Liver (tissue), 3 donors: ENCODE results near the gene NUTM2F.
"Not testable (repeated sequence)": the region's sequence is repeated elsewhere in the genome, so short reads cannot be mapped to it uniquely, and the experiment has no call there.

Source experiments
- EGR1 ChIP-seq, 2 donors: IDR thresholded peaks; 2 replicates each; pipeline ENCODE4 v1.6.1; 2016 to 2018; ENCODE audit warnings: antibody characterized with exemption in 2 of 2, low read depth in 2 of 2
- FOXA1 ChIP-seq: IDR thresholded peaks from 2 replicates; pipeline ENCODE4 v1.6.1; 2016; ENCODE audit warnings: antibody characterized with exemption
- JUND ChIP-seq, 2 donors: IDR thresholded peaks; 2 replicates each; pipeline ENCODE4 v1.6.1; 2016; ENCODE audit warnings: antibody characterized with exemption in 2 of 2
- RAD21 ChIP-seq, 2 donors: IDR thresholded peaks; 2 replicates each; pipeline ENCODE4 v1.6.1; 2016; ENCODE audit warnings: antibody characterized with exemption in 2 of 2, mild to moderate bottlenecking in 2 of 2
- TAF1 ChIP-seq: conservative IDR thresholded peaks from 2 replicates; pipeline ENCODE4 v1.6.1; 2016; ENCODE audit warnings: antibody characterized with exemption, mild to moderate bottlenecking
- YY1 ChIP-seq: IDR thresholded peaks from 2 replicates; pipeline ENCODE4 v1.6.1; 2016; ENCODE audit warnings: antibody characterized with exemption, mild to moderate bottlenecking
- TF ChIP-seq, protein P1 (sequence below): fragments of 150-350 bp; IDR thresholded peaks from 2 replicates; pipeline ENCODE4 v1.5.1; 2017; ENCODE audit warnings: improper control_type of control experiment, low read depth, low read length; ENCODE audit not compliant: missing input control
- TF ChIP-seq, protein P2 (sequence below): IDR thresholded peaks from 2 replicates; pipeline ENCODE4 v1.6.1; 2016; ENCODE audit warnings: antibody characterized with exemption
- TF ChIP-seq, protein P3 (sequence below): IDR thresholded peaks from 2 replicates; pipeline ENCODE4 v1.6.1; 2016; ENCODE audit warnings: antibody characterized with exemption
- TF ChIP-seq, protein P4 (sequence below): IDR thresholded peaks from 2 replicates; pipeline ENCODE4 v1.6.1; 2016; ENCODE audit warnings: antibody characterized with exemption, mild to moderate bottlenecking
- TF ChIP-seq, protein P5 (sequence below): IDR thresholded peaks from 2 replicates; pipeline ENCODE4 v1.6.1; 2016; ENCODE audit warnings: antibody characterized with exemption
- donor health status: healthy.
- donor health status: healthy.

DNA sequence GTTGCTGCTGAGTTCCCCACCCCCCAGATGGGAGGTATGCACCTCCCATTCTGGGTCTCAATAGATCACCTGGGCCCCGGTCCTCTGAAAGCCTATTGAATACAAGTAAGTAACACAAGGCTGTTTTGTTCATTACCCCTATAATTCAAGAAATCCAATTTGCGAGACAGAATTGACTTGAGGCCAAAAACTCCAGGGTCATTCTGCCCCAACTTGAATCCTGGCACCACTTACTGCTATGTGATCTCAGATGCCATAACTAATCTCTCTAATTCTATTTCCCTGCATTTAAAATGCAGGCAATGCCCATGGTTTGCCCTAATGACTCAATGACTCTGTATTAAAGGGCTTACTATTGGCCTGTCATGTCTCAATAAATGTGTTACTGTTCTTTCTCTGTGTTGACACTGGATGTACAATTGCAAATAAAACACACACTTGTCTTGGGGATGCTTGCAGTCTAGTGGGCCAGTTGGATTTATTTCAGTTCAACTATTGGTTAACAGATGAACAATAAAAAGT, 35.7 kb upstream of the NUTM2F start:
- TF ChIP-seq, protein P1, sequence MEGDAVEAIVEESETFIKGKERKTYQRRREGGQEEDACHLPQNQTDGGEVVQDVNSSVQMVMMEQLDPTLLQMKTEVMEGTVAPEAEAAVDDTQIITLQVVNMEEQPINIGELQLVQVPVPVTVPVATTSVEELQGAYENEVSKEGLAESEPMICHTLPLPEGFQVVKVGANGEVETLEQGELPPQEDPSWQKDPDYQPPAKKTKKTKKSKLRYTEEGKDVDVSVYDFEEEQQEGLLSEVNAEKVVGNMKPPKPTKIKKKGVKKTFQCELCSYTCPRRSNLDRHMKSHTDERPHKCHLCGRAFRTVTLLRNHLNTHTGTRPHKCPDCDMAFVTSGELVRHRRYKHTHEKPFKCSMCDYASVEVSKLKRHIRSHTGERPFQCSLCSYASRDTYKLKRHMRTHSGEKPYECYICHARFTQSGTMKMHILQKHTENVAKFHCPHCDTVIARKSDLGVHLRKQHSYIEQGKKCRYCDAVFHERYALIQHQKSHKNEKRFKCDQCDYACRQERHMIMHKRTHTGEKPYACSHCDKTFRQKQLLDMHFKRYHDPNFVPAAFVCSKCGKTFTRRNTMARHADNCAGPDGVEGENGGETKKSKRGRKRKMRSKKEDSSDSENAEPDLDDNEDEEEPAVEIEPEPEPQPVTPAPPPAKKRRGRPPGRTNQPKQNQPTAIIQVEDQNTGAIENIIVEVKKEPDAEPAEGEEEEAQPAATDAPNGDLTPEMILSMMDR, result not testable (repeated sequence)
- TF ChIP-seq, protein P2, sequence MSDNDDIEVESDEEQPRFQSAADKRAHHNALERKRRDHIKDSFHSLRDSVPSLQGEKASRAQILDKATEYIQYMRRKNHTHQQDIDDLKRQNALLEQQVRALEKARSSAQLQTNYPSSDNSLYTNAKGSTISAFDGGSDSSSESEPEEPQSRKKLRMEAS, result not testable (repeated sequence)
- TF ChIP-seq, protein P3, sequence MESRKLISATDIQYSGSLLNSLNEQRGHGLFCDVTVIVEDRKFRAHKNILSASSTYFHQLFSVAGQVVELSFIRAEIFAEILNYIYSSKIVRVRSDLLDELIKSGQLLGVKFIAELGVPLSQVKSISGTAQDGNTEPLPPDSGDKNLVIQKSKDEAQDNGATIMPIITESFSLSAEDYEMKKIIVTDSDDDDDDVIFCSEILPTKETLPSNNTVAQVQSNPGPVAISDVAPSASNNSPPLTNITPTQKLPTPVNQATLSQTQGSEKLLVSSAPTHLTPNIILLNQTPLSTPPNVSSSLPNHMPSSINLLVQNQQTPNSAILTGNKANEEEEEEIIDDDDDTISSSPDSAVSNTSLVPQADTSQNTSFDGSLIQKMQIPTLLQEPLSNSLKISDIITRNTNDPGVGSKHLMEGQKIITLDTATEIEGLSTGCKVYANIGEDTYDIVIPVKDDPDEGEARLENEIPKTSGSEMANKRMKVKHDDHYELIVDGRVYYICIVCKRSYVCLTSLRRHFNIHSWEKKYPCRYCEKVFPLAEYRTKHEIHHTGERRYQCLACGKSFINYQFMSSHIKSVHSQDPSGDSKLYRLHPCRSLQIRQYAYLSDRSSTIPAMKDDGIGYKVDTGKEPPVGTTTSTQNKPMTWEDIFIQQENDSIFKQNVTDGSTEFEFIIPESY, result not testable (repeated sequence)
- not testable (repeated sequence) for TF ChIP-seq FOXA1; EGR1 (IDR thresholded peaks at IDR 0.05; ENCODE audit: low read depth in 2 of 2); RAD21 (IDR thresholded peaks at IDR 0.05); YY1; JUND (IDR thresholded peaks at IDR 0.05); TAF1
- TF ChIP-seq, protein P4, sequence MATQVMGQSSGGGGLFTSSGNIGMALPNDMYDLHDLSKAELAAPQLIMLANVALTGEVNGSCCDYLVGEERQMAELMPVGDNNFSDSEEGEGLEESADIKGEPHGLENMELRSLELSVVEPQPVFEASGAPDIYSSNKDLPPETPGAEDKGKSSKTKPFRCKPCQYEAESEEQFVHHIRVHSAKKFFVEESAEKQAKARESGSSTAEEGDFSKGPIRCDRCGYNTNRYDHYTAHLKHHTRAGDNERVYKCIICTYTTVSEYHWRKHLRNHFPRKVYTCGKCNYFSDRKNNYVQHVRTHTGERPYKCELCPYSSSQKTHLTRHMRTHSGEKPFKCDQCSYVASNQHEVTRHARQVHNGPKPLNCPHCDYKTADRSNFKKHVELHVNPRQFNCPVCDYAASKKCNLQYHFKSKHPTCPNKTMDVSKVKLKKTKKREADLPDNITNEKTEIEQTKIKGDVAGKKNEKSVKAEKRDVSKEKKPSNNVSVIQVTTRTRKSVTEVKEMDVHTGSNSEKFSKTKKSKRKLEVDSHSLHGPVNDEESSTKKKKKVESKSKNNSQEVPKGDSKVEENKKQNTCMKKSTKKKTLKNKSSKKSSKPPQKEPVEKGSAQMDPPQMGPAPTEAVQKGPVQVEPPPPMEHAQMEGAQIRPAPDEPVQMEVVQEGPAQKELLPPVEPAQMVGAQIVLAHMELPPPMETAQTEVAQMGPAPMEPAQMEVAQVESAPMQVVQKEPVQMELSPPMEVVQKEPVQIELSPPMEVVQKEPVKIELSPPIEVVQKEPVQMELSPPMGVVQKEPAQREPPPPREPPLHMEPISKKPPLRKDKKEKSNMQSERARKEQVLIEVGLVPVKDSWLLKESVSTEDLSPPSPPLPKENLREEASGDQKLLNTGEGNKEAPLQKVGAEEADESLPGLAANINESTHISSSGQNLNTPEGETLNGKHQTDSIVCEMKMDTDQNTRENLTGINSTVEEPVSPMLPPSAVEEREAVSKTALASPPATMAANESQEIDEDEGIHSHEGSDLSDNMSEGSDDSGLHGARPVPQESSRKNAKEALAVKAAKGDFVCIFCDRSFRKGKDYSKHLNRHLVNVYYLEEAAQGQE, result not testable (repeated sequence)
- TF ChIP-seq, protein P5, sequence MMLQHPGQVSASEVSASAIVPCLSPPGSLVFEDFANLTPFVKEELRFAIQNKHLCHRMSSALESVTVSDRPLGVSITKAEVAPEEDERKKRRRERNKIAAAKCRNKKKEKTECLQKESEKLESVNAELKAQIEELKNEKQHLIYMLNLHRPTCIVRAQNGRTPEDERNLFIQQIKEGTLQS, result not testable (repeated sequence)
